A673 (cell line): ENCODE data around the gene UNC5A. TPM values are rescaled to one million over a fixed set of nuclear protein-coding genes. Genes with fewer than 3 reads are reported as not detected.

ENCODE experiments used
- BruUV-seq: library from RNA; stranded (reverse); fragments of 400-500 nt; replicated peaks from 2 replicates; lab custom pipeline; 2021; lab: Mats Ljungman, UMichigan
- CTCF ChIA-PET: fragments of 300-600 bp; sonication (Branson Sonifier 250); formaldehyde crosslinking; loops from one replicate; lab custom pipeline; 2022; ENCODE audit warnings: antibody characterized with exemption; lab: Charles Lee
- POLR2A ChIA-PET: fragments of 300-600 bp; sonication (Branson Sonifier 250); formaldehyde crosslinking; loops from one replicate; lab custom pipeline; 2022; ENCODE audit warnings: antibody characterized with exemption; ENCODE audit not compliant: low non-redundant PET; lab: Charles Lee
- DNase-seq: peaks from one replicate; pipeline ENCODE4 v3.0.0-alpha.2; 2015; ENCODE audit warnings: low spot score
- H3K27ac ChIP-seq: fragments of 200-600 bp; sonication (generic); 2 replicates; pipeline ENCODE4 v1.5.1; 2016; ENCODE audit warnings: mixed run types, low read depth, mild to moderate bottlenecking, mixed read lengths, antibody characterized with exemption, low read length; ENCODE audit not compliant: poor library complexity, severe bottlenecking
- H3K27me3 ChIP-seq: fragments of 200-600 bp; sonication (generic); replicated peaks from 2 replicates; pipeline ENCODE4 v1.6.1; 2017; ENCODE audit warnings: mixed run types, low read depth, mild to moderate bottlenecking, mixed read lengths, antibody characterized with exemption, low read length; ENCODE audit not compliant: insufficient read depth, poor library complexity
- H3K36me3 ChIP-seq: fragments of 200-600 bp; sonication (generic); 2 replicates; pipeline ENCODE4 v1.6.1; 2016; ENCODE audit warnings: mixed run types, mild to moderate bottlenecking, mixed read lengths, antibody characterized with exemption, low read length; ENCODE audit not compliant: insufficient read depth, poor library complexity, severe bottlenecking
- H3K4me1 ChIP-seq: fragments of 200-600 bp; sonication (generic); 2 replicates; pipeline ENCODE4 v1.6.1; 2017; ENCODE audit warnings: mixed run types, mild to moderate bottlenecking, mixed read lengths, antibody characterized with exemption, low read length; ENCODE audit not compliant: insufficient read depth, poor library complexity, severe bottlenecking
- H3K4me3 ChIP-seq: fragments of 200-600 bp; sonication (generic); 2 replicates; pipeline ENCODE4 v1.5.1; 2016; ENCODE audit warnings: low read depth, mixed run types, mild to moderate bottlenecking, mixed read lengths, low read length; ENCODE audit not compliant: poor library complexity, severe bottlenecking
- H3K9me3 ChIP-seq: fragments of 200-600 bp; sonication (generic); 2 replicates; pipeline ENCODE4 v1.6.1; 2016; ENCODE audit warnings: mixed run types, low read depth, mild to moderate bottlenecking, mixed read lengths, antibody characterized with exemption, low read length; ENCODE audit not compliant: poor library complexity, severe bottlenecking
- EZH2 ChIP-seq: fragments of 200-600 bp; sonication (generic); IDR thresholded peaks from 2 replicates; pipeline ENCODE4 v1.6.1; 2017; ENCODE audit warnings: borderline replicate concordance, low read depth, mild to moderate bottlenecking, mixed read lengths, antibody characterized with exemption, low read length; ENCODE audit not compliant: poor library complexity, severe bottlenecking
- intact Hi-C: fragments of 100-400 bp; cut with micrococcal nuclease; formaldehyde crosslinking; loops from one replicate; pipeline ENCODE4 v1.10.0; 2022; ENCODE audit not compliant: unreplicated experiment
- total RNA-seq: library from RNA; stranded (reverse); gene quantifications from 2 replicates; pipeline ENCODE4 v1.2.3, GENCODE V29; 2021
- TF ChIP-seq, protein P1 (sequence below): fragments of 300-800, 200-600 bp; sonication (generic); conservative IDR thresholded peaks from 2 replicates; pipeline ENCODE4 v1.5.1; 2017; ENCODE audit warnings: low read depth, mild to moderate bottlenecking, antibody characterized with exemption, low read length, moderate library complexity, mixed read lengths

Gene UNC5A
- total RNA-seq, 1 experiment from 2014 or later: 7.5 TPM

DNA sequence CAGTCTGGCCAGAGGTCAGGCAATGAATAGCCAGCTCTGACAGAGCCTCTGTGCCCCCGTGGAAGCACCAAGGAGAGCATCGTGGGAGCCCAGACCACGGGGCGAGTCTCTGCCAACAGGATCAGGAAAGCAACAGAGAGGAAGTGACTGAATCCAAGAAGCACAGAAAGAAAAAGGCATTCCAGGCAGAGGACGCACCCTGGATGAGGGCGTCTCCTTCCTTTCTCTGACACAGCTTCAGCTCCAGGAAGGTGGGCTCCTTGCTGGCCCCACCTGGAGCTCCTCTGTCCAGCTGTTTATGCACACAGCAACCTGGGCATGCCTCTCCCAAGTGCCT lies 72.2 kb downstream of the UNC5A start:
- Histone ChIP-seq H3K9me3 (no peaks in the 10 kb centered on the region), H3K36me3 (no peaks in the 10 kb centered on the region), H3K27ac (no peak overlapping the region), H3K4me1 (no peaks in the 10 kb centered on the region), H3K4me3 (no peak overlapping the region), H3K27me3 (no peaks in the 10 kb centered on the region)
- intact Hi-C loops: no loop called here
- TF ChIP-seq, protein P1, sequence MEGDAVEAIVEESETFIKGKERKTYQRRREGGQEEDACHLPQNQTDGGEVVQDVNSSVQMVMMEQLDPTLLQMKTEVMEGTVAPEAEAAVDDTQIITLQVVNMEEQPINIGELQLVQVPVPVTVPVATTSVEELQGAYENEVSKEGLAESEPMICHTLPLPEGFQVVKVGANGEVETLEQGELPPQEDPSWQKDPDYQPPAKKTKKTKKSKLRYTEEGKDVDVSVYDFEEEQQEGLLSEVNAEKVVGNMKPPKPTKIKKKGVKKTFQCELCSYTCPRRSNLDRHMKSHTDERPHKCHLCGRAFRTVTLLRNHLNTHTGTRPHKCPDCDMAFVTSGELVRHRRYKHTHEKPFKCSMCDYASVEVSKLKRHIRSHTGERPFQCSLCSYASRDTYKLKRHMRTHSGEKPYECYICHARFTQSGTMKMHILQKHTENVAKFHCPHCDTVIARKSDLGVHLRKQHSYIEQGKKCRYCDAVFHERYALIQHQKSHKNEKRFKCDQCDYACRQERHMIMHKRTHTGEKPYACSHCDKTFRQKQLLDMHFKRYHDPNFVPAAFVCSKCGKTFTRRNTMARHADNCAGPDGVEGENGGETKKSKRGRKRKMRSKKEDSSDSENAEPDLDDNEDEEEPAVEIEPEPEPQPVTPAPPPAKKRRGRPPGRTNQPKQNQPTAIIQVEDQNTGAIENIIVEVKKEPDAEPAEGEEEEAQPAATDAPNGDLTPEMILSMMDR: no peak
- TF ChIP-seq EZH2: no peak
- ChIA-PET POLR2A (no interaction called here), CTCF (no interaction called here)
- DNase-seq: no peak
- BruUV-seq: no TSS peak

DNA sequence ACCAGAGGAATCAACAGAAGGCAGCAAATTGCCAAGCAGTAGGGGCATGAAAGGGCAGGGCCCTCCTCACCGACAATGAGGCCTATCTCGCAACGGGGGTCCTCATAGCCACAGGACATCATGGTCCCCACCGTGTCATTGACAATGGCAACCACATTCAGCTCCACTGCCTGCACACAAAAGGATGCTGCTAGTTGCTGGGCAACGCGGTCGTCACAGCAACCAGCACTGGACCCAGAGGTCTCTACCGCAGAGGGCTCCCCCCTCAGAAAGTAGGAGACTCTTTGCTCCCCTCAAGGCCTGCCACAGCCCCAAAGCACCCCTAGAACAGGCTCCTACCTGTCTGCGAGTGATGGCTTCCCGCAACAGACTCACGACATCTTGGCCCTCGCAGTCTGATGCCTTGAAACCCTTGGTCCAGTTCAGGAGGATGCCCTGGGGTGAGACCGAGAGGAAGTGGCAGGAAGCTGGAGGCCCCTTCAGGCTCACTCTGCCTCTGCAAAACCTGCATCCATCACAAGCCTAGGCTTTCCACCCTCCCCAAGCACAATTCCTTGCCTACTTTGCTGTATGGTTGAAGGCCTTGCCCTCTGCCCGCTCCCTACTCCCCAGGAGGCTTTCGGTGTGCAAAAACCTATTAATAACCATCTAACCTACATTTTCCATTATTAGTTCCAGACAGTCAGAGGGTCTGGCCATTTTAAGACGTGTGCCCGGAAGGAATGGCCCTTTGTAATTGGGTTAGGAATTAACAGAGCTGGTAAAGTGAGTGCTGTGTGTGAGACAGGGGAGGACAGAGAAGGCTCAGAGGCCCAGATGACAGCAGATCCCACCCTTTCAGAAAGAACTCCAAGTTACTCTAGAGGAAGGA lies 73.6 kb downstream of the UNC5A start:
- no peak overlapping the region for H3K27ac ChIP-seq
- H3K4me1 ChIP-seq: no peaks in the 10 kb centered on the region
- H3K4me3 ChIP-seq: no peak overlapping the region
- TF ChIP-seq, protein P1: no peak
- TF ChIP-seq EZH2: no peak
- no peaks in the 10 kb centered on the region for H3K27me3 ChIP-seq
- ChIA-PET CTCF (no interaction called here), POLR2A (no interaction called here)
- H3K9me3 ChIP-seq: no peaks in the 10 kb centered on the region
- intact Hi-C loops: no loop called here
- no peaks in the 10 kb centered on the region for H3K36me3 ChIP-seq
- no peak for DNase-seq
- no TSS peak for BruUV-seq

DNA sequence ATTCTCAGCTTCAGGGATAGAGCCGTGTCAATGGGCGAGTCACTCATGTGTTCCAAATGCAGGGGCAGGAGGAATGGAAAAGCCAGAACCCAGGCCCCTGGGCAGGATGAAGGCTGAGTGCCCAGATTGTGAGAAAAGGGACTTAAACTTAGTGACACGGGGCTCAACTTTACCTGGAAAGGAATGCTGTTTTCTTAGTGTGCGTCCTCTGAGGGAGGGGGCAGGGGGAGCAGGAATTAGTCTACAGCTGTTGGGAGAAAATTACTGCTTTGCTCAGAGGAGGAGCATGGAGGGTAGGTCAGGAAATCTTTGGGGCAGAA lies 74.2 kb downstream of the UNC5A start:
- Histone ChIP-seq H3K27ac (no peak overlapping the region), H3K4me1 (no peaks in the 10 kb centered on the region), H3K4me3 (no peak overlapping the region), H3K36me3 (no peaks in the 10 kb centered on the region), H3K9me3 (no peaks in the 10 kb centered on the region), H3K27me3 (no peaks in the 10 kb centered on the region)
- intact Hi-C loops: no loop called here
- no TSS peak for BruUV-seq
- ChIA-PET CTCF (no interaction called here), POLR2A (no interaction called here)
- TF ChIP-seq EZH2: no peak
- TF ChIP-seq, protein P1: no peak
- DNase-seq: no peak
